ENCODE data around the gene ASPHD1.
"Not testable (repeated sequence)": the region's sequence is repeated elsewhere in the genome, so short reads cannot be mapped to it uniquely, and the experiment has no call there.

Gene ASPHD1

GRCh38 chr16:29909851-29910250 lies 9.6 kb downstream of the ASPHD1 start:
- DNase-seq, result not testable (repeated sequence)

GRCh38 chr16:29910819-29911675 lies 10.8 kb downstream of the ASPHD1 start:
- DNase-seq, result no peak

GRCh38 chr16:29911676-29912010 lies 11.4 kb downstream of the ASPHD1 start:
- no peak for DNase-seq

- DNase-seq, result no peak
Measured at GRCh38 chr16:29912087-29912486, 11.8 kb downstream of the ASPHD1 start.

GRCh38 chr16:29913514-29913913 lies 13.2 kb downstream of the ASPHD1 start:
- DNase-seq, result no peak

- no peak for DNase-seq
Measured at GRCh38 chr16:29915590-29916247, 15.4 kb downstream of the ASPHD1 start.

GRCh38 chr16:29916979-29917378 lies 16.7 kb downstream of the ASPHD1 start:
- DNase-seq, result no peak

GRCh38 chr16:29920288-29921033 lies 20.2 kb downstream of the ASPHD1 start:
- no peak for DNase-seq

GRCh38 chr16:29921034-29921385 lies 20.7 kb downstream of the ASPHD1 start:
- DNase-seq, result no peak

- no peak for DNase-seq
Measured at GRCh38 chr16:29922326-29922725, 22.0 kb downstream of the ASPHD1 start.

GRCh38 chr16:29922986-29923501 lies 22.8 kb downstream of the ASPHD1 start:
- DNase-seq, result no peak

- no peak for DNase-seq
Measured at GRCh38 chr16:29925105-29925756, 24.9 kb downstream of the ASPHD1 start.

- peak; percentile 88 to 95 for DNase-seq
Measured at GRCh38 chr16:29925781-29926710, 25.8 kb downstream of the ASPHD1 start, which contains the start of gene KCTD13. TSS of gene KCTD13 (minus strand) at chr16:29926226. CDS start at chr16:29926033, 193 bp downstream.

- DNase-seq, result peak in 1 of 2 donors; percentile 4
Measured at GRCh38 chr16:29926711-29927052, 26.4 kb downstream of the ASPHD1 start.

GRCh38 chr16:29927070-29927905 lies 27.0 kb downstream of the ASPHD1 start:
- DNase-seq, result no peak

GRCh38 chr16:29931750-29932149 lies 31.5 kb downstream of the ASPHD1 start:
- not testable (repeated sequence) for DNase-seq

- no peak for DNase-seq
Measured at GRCh38 chr16:29940656-29941055, 40.4 kb downstream of the ASPHD1 start.

- DNase-seq, result no peak
Measured at GRCh38 chr16:29943846-29944799, 43.8 kb downstream of the ASPHD1 start.

- no peak for DNase-seq
Measured at GRCh38 chr16:29947897-29948296, 47.6 kb downstream of the ASPHD1 start.
